GM18868 (cell line): Measurements from ENCODE around the gene LRIG2.
"Not testable (repeated sequence)": the region's sequence is repeated elsewhere in the genome, so short reads cannot be mapped to it uniquely, and the experiment has no call there.

ENCODE experiments used
- ATAC-seq: cut with Tn5 transposase; IDR thresholded peaks from one replicate; pipeline ENCODE4 v1.9.1; 2021; ENCODE audit warnings: mild to moderate bottlenecking, moderate library complexity; ENCODE audit not compliant: unreplicated experiment

LRIG2 gene

DNA sequence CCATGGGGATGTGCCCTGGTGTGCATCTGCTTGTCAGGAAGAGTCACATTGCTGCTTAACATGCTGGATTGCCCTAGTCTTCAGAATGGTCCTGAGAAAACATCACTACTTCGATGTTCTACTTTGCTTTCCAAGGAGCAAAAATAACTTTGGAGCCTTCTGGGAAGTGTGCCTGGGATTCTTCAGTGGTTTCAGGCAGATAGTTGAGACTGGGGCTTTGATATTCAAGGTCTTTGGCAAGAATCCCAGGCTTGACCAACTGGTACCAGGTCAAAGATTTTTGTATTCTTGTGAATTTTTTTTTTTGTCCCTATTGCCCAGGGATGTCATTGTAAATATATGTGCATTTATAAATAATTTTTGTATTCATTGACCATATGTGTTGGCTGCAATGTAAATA is 51.4 kb downstream of the LRIG2 start:
- ATAC-seq = no peak

DNA sequence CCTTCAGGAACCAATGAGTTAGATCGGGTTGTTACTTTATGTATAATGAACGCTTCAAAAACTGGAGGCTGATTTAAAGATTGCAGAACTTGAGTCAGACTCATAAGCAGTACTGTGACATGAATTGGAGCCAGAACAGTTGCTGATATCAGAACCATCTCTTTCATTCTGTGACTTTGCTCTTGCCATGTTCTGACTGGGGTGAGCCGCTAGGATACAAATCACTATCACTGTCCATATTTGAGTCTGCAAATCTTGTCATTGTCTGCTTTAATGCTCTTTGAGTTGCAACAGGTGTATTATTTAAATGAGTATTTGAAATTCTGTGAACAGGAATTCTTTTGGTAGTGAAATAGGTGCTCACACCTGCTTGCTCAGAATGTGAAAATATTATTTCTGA is 52.5 kb downstream of the LRIG2 start:
- no peak for ATAC-seq

DNA sequence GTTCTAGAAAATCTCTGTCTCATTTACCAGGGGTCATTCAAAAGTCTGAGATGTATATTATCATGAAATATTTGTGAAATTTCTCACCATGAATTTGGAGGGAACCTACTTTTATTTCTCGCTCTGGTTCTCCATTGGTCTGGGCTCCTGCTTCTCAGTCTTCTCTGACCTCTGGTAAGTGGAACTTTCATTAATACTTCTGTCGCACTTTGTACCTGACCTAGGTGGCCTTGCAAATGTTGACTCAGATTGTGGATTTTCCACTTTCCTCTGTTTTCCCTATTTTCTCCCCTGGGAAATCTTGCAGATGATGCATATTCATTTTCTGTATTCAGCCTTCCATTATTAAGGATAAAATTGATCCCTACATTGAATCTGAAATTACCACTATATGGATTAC is 53.2 kb downstream of the LRIG2 start:
- ATAC-seq = no peak

DNA sequence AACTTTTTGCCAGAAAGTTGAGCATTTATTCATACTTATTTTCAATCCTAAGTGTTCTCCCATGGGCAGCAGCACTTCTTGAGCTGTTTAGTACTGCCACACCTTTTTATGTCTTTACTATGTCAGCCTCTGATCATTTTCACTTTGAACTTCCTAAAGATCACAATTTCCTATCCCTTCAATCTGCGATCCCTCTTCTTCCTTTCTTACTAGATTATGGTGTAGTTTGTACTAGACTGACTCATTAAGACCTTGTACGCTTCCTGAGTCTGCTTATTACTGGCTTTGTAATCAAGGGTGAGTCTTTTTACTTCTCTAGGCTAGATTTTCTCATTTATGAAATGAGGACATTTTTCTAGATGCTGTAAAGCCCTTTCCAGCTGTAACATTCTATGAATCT is 55.1 kb downstream of the LRIG2 start:
- no peak for ATAC-seq

DNA sequence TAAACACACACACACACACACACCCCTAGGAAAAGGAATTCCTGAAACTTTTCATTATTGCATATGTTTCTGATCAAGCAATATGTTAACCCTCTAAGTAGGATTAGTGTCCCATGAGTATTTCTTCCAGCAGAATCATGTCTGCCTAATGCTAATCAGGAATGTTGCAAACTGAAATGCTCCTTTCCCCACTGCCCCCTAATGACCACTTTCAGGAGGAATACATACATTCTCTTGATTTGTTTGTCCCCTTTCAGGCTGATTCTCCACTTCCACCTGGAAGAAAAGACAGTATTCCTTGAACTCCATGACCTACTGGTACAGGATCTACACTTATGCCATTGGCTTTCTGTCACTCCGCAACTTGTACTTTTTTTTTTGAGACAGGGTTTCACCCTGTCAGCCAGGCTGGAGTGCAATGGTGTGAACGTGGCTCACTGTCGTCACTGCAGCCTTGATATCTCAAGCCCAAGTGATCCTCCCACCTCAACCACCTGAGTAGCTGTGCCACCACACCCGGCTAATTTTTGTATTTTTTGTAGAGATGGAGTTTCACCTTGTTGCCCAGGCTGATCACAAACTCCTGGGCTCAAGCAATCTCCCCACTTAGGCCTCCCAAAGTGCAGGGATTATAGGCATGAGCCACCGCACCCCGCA is 56.7 kb downstream of the LRIG2 start:
- ATAC-seq = no peak

DNA sequence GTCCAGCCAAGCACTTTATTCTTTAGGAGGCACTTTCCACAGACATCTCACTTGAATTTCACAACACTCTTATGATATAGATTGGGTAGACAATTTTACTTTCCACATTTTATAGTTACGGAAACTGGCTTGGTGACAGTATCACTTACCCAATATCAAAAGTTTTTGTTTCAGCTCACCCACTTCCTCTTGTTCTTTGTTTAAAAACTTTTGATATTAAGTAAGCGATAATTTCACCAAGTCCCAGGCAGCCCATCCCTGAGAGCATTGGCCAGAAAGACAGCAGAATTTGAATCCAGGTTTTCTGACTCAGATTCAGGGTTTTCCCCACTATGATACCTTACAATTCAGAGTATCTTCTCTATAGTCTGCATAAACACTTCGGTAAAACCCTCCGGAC is 60.0 kb downstream of the LRIG2 start:
- no peak for ATAC-seq

DNA sequence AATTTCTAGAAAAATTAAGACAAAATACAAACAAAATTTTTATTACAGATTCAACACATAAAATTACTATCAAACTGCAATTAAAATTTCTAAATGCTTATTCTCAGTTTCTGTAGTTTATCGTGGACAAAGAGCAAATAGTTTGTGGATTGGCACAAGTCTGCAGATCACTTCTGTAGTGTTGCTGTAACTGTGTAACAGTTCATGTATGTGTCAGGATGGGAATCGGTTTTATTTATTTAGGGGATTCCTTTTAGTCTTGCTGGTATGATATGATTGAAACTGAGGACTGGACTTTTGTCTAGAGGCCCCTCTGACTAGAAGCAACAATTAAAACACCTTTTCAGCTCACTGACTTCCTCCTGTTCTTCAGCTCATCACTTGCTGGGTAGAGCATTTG is 60.8 kb downstream of the LRIG2 start:
- no peak for ATAC-seq

DNA sequence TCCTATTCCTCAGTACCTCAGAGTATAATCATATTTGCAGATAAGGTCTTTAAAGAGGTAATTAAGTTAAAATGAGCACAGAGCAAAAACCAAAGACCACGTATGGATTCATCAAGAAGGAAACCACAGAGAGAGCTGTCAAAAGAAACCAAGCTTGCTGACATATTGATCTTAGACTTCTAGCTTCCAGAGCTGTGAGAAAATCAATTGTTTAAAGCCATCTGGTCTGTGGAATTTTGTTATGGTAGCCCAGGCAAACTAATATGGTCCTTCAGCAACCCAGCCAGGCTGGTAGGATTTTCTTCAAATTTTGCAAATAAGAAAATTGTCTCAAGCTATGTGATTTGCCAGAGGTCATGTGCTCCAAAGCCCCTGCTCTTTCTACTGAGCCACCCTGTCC is 62.5 kb downstream of the LRIG2 start:
- ATAC-seq = no peak

DNA sequence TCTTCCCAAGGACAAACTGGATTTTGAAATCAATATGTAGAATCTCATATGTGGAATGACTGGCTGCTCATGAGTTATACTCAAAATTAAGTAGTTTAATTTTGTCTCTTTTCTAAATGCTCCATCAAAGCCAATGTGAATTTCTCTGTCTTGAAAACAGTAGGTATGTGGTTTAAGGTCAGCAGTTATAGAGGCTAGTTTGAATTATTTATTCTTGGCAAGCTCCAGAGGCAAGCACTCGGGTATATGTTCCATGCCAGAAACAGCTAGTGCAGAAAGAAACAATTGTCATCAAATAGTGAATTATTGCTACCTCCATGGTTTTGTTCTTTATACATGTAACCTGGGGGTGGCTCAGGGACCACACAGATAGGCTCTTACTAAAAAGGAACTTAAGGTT is 63.5 kb downstream of the LRIG2 start:
- no peak for ATAC-seq

DNA sequence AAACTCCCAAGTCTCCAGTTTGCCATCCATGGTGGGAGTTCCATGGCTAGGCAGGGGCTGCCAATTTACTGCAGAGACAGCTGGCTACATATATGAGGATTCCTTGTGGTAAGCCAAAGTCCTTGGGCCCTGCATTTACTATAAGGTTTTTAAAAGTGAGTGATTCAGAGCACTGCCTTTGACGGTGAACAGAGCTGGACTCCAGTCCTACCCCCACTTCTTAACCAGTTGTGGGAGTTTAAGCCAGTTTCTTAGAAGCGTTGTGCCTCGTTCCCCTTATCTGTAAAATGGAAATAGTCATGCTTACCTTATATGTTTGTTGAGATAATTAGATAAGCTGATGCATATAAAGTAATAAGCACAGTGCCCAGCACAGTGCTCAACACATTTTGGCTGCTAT is 64.6 kb downstream of the LRIG2 start:
- no peak for ATAC-seq

DNA sequence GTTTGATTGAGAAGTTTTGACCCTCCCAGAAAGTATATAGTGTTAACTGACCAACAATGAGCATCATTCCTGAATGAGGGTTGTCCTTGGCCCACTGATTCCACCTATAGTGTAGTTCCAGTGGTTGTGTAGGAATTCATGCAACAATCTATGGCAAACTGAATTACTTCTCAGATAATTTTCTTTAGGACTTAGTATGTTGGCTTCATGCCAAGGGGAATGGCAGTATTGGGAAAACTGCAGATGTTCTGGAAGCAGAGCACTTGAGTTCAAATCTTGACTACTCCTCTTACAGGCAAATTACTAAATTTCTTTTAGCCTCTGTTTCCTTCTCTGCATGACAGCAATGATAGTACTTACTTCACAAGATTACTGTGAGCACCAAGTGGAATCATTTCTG is 65.8 kb downstream of the LRIG2 start:
- ATAC-seq = no peak

DNA sequence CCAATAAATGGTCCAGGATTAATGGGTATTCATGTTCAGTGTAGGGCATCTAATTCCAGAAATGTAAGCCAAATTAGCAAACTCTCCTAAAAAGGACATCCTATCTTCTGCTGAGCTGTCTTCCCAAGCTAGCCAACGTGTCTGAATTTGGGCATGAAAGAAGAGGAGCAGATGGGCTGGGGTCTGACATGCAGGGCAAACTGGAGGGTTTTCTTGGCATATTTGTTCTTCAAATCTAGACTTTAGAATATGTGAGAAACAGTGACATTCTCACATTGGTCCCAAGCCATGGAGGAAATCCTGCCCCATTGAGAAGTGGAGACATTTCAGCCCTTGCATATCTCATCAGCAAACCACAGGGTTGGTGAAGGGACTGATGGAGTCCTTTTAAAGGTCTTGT is 67.2 kb downstream of the LRIG2 start:
- ATAC-seq = no peak

DNA sequence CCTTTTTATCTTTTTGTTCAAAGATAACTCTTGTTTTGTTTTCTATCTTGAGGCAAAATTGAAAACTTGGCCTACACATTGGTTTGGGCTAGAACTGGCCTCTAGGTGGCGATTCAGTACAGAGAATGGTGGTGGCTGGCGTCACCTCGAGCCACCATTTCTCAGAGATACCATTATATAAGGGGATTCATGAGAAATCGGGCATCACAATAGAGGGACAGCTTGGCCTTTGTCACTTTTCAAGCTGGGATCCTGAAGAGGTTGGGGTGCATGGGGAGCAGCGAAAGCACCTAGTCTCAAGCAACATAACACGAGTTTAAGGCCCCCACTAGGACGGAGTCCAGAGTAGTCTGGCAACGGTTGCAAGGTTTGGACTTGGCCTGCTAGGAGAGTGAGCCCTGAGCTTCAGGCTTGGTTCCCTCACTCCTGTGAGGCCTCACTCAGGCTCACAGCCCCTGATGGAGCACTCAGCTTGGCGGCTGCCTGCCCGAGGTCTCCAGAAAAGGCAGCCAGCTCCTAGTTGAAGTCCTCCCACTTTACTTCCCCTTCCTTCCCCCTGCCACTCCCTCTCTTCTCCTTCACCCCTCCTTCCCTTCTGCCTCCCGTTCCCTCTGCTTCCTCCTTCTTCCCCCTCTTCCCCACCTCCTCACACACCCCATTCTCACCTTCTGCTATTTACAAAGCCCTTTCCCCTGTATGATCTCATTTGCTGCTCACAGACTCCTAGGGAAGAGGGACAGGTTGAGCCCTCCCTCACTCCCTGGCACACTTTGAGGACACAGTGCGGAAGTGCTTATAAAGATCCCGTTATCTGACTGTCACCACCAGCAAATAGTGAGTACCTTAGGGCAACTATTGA is 67.8 kb downstream of the LRIG2 start:
- peak; percentile 88 for ATAC-seq

DNA sequence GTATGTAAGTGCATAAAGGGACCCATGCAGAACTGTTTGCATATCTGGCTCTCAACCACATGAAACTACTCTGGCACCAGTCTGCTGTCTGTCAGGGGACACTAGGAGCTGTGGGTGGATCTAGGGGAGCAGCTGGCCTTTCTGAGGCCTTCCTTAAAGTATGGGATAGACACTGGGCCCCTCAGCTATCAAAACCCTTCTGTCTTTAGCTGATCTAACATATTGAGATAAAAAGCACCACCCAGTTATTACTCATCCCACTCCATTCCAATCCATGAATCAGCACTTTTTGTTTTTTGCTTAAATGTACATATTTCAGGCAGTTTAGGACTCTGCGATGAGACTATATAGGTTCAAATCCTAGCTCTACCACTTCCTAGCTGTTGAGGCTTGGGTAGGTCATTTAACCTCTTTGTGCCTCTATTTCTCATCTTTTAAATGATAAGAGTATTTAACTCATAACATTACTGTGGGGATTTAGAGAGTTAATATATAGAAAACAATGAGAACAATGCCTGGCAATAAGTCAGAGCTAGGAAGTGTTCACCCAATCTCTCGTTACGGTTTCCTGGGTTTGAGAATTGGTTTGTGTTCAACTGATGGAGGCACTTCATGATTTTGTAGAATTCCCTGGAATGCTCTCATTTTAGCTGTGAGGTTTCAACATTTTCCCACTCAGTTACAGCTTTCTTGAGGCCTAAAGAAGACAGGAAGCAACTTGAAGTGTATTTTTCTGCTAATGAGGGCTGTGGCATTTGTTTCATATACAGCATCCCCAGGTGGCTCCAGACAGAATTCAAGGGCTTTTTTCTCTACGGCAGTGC is 68.9 kb downstream of the LRIG2 start:
- ATAC-seq = no peak

DNA sequence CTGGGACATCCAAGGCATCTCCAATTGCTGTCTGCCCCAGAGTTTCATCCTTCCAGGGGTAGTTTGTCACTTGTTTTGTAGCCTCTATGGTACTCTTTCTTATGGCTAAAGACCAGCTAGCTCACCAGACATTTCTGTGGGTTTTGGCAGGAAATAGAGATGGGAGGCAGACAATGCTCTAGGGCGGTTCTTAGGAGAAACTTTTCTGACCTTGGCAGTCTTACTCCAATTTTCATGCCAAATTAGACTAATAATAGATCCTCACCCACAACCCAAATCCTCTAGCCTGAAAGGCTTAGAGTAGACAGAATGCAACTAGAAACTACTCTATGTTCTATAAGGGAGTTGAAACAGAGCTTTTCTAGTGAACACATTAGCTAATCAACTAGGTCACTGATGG is 69.8 kb downstream of the LRIG2 start:
- no peak for ATAC-seq

DNA sequence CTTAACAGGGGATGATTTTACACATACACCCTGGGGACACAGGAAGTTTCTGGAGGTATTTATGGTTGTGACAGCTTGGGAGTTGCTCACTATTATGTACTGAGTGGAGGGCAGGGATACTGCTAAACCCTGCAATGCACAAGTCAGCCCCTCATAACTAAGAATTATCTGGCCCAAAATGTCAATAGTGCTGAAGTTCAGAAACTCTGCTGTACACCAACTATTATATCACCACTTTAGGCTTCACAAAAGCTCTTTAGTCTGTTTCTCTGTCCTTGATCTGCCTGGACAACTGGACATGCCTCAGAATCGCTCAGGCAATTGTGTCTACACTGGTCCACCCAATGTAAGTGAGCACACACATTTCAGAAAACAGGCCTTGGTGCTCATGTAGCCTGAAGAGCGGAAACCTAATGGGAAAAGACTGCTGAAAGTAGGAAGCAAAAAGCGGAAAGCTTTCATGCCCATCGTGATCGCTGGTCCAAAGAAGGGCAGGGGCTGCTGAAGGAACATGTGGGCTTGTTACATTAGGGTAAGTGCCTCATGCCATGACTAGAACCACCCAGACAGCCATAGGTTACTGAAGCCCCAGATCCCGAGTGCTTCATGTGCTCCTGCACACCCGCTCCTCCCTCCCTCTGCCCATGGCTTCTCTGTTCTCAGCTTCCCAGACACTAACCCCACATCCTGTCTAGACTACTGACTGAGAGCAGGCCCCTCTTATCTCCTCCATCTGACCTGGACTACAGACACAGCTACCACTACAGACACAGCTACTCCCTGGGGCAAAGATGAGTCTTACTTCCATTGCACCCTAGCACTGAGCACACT is 73.5 kb downstream of the LRIG2 start:
- ATAC-seq = no peak

DNA sequence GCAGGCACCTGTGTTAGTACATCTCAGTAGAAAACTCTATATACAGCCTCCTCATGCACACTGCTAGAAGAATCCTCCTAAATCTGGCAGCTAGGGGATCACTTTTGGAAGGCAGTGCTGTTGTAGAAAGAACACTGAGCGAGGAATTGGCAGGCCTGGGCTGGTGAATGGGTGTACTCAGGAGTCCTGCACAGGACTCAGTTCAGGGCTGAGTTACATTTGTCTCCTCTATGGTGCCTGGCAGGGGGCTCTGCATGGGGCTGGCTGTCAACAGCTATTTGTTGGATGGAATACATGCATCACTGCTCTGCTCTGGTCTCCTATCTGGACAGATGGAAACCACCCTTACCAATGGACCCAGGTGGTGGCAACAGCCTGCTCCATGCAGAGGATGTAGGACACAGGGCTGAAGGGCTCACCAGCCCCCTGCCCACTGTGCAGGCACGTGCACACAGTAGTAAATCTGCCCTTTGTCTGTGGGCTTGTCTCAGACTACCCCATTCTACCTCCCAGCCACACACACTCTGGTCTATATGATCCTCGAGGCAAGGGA is 74.2 kb downstream of the LRIG2 start:
- ATAC-seq = no peak

DNA sequence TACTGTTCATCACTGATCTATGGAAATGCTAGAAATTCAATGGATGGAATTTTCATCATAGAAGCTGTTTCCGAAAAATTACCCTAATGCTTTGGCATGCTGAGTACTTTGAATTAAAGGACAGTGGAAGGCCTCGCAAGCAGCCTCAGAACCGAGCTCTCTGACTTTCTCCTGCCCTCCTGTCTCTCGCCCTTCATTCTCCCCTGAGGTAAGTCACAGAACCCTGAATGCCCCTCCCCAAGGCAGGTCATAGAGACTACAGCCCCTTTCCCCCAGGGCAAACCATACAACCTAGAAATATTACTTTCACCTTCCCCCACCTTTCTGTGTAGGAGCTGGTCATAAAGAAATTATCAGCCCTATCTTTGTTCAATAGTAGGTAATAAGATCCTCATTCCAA is 74.8 kb downstream of the LRIG2 start:
- ATAC-seq = no peak

DNA sequence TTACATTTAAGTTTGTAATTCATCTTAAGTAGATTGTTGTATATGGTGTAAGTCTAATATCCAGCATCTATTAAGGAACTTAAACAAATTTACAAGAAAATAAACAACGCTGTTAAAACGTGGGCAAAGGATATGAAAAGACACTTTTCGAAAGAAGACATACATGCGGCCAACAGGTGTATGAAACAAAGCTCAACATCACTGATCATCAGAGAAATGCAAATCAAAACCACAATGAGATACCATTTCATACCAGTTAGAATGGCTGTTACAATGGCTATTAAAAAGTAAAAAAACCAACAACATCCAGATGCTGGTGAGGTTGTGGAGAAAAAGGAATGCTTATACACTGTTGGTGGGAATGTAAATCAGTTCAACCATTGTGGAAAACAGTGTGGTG is 77.5 kb downstream of the LRIG2 start:
- not testable (repeated sequence) for ATAC-seq

DNA sequence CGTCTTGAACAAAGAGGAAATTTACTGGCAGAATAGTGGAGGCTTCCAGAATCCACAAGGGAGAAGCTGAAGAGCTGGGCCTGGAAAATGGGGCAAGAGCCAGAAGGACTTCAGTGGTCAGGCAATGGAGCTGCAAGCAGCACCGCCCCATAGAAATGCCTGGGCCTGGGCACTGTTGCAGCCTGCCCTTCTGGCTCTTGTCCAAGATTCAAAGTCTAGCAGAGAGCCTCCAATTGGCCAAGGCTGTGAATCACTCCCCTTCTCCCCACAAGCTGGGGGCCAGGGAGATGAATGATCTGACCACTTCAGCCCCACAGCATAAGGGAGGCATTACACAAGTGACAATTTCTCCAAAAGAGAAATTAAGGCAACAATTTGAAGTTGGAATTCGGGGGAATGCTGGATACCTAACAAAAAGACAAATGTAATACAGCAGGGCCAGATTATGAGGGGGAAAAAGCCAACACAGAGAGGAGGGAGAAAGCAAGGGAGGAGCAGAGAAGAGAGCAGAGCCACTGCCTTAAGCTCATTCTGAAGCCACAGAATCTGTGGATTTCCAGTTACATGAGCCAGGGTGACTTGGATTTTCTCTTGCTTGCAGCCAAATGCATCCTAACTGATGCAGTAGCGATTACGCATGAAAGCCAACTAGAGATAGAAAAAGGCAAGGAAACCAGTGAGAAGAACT is 80.3 kb downstream of the LRIG2 start:
- no peak for ATAC-seq
